GM12891 (cell line): ENCODE results near the gene AGRN.
A peak's percentile ranks its signal among the peaks of the same experiment; 100 is the strongest.

Experiments
- POLR2A ChIP-seq: IDR thresholded peaks from 2 replicates; pipeline ENCODE4 v1.6.1; 2011; ENCODE audit warnings: low read depth, low read length, control low read depth
- POLR2AphosphoS5 ChIP-seq: IDR thresholded peaks from 2 replicates; pipeline ENCODE4 v1.6.1; 2011; ENCODE audit warnings: low read depth, low read length, control low read depth
- POU2F2 ChIP-seq: IDR thresholded peaks from 2 replicates; pipeline ENCODE4 v1.6.1; 2011; ENCODE audit warnings: low read depth, mild to moderate bottlenecking, control low read depth, low read length, moderate library complexity
- TAF1 ChIP-seq: IDR thresholded peaks from 2 replicates; pipeline ENCODE4 v1.6.1; 2011; ENCODE audit warnings: low read depth, low read length, control low read depth

DNA sequence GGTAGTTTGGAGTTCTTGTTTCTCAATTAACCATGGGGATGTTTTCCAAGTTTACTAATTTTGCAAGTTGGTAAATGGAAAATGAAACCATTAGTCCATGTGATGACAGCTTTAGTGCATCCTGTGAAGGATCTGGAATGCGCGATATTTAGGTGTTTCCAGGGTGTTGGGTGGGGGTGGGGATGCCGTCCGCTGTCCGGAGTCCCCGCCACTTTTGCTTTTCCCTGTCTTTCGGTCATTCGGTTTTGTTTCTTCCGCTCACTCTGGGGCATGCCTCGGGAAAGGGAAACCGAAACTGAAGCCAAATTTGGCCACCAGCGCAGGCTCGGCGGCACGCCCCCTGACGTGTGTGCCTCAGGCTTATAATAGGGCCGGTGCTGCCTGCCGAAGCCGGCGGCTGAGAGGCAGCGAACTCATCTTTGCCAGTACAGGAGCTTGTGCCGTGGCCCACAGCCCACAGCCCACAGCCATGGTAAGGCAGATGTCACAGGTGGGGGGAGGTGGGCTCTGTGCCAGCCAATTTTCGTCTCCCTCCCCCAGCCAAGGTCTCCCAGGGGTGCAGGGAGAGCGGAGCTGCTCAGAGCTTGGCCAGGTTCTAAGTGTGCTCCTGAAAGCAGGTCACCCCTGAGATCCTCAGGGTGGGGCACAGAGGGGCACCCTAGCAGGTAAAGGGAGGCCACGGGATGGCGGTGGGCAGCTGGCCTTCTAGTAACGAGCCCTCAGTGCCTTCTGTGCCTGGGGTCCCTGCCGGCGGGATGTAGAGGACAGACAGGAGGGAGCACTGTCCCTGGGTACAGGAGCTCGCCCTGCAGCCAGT lies 6.6 kb upstream of the AGRN start, which contains the start of gene ISG15:
- peak; percentile 74 for TF ChIP-seq POLR2A
- TF ChIP-seq POLR2AphosphoS5: peak; percentile 66
- no peak for TF ChIP-seq TAF1
- TF ChIP-seq POU2F2: no peak
